NK-92 treated with Interleukin-12 subunit alpha and Interleukin-12 subunit beta, amount 100 ng/mL, for 24 hours (cell line): ENCODE results near the gene SMARCE1.
A peak's percentile ranks its signal among the peaks of the same experiment; 100 is the strongest.
"Not testable (repeated sequence)": the region's sequence is repeated elsewhere in the genome, so short reads cannot be mapped to it uniquely, and the experiment has no call there.

ENCODE experiments used
- DNase-seq: peaks from one replicate; lab custom pipeline; 2025; lab: John Stamatoyannopoulos, UW

The SMARCE1 gene

DNA sequence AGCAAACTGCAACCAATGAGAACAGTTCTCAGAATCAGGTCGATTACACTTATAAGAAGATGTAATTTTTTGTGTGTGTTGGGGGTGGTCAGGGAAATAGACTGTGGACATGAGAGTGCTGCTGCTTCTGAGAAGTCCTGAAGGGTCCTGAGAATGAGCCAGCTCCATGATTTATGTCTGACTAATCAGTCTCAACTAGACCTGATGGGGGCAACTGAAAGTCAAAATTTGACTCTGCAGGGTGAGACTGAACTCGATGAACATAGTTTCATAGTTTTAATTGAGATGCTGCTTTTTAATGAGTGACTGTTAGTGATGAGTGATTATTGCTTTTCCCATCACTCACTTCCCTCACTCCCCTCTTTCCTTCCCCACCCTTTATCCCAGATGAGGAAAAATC lies 37.3 kb downstream of the SMARCE1 start:
- DNase-seq = no peak

- peak; percentile 37 for DNase-seq
Observed at GRCh38 chr17:40608061-40608581, 39.5 kb downstream of the SMARCE1 start.

GRCh38 chr17:40607641-40608040 lies 40.0 kb downstream of the SMARCE1 start:
- no peak for DNase-seq

DNA sequence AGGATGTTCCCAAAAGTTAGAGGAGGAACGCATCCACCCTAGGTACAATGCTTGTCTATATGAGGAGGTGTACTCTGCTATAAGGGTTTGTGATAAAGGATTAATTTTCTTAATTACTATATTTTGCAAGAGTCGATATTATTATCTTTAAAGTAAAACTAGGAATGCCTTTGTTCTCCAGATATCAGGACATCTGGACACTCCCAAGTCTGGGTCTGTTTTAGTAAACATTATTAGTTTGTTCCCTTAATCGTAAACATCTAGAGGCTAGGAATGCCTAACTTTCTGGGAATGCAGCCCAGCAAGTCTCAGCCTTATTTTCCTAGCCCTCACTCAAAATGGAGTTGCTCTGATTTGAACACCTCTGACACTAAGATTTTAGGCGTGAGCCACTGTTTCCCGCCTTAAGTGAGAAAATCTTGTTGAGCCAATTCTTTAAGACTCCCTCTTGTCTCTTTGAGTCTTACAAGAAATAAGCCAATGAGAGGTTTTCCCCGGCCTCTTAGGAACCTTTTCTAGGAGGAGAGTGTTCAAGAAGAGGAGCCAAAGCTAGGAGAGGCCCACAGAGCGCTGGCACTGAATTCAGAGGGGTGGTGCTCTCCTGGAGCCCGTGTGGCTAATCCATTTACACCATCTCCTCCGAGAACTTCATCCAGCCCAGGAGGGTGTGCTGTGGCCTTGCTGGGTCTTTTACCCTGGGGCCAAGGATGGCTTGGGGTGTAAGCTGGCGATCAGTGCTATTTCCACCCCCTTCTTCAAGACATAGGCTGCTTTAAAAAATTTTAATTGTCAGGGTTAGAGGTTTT lies 40.9 kb downstream of the SMARCE1 start:
- no peak for DNase-seq

DNA sequence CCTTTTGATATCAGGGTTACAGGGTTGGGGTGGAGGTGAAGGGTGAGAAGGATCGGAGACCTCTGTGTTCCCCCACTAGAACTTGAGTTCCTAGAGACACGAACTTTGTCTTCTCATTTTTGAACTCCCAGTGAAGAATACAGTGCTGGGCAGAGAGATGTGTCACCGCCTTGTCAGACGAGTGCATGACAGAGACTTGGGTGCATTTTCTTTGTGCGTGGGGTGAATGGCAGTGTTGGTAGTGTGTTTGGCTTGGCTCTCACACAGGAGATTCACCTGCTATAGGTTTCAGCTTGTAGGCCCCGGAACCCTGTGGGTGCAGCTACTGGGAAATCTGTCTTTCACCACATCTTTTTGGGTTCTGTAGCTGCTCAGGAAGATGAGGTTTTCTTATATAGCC lies 42.3 kb downstream of the SMARCE1 start:
- no peak for DNase-seq

DNA sequence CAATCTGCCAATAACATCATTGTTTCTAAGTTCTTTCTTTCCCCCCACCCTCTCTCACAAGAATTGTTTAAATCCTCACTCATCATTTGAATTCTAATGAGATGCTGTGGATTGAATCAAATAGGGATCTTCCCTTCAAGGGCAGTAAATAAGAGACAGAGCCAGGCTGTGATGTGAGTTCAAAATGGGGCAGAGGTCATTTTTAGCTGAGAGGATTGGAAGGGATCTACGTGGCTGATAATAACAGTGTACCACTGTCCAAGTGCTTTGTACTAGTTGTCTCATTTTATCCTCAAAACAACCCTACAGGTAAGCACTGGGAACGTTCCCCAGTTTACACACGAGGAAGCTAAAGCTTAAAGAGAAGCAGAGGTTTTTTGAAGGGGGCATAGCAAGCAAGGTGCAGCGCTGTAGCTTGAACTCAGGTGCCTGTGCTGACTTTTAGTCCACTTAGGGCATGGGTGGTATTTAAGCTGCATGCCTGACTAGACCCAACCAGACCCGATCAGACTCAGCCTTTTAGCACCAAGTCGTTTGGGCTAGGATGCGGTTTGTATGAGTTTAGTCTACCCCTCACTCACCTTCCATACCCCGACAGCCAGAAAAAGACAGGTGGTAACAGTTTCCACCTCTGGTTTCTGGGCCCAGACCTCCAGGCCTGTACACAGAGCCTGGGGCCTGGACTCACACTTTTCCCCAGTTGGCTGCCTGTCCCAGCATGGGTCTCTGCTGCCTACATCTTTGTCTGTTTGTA lies 43.1 kb downstream of the SMARCE1 start:
- no peak for DNase-seq

GRCh38 chr17:40602445-40603443 lies 44.9 kb downstream of the SMARCE1 start:
- DNase-seq = no peak

GRCh38 chr17:40600486-40601046 lies 47.1 kb downstream of the SMARCE1 start:
- DNase-seq = no peak

- DNase-seq = no peak
Observed at GRCh38 chr17:40599468-40599763, 48.2 kb downstream of the SMARCE1 start.

DNA sequence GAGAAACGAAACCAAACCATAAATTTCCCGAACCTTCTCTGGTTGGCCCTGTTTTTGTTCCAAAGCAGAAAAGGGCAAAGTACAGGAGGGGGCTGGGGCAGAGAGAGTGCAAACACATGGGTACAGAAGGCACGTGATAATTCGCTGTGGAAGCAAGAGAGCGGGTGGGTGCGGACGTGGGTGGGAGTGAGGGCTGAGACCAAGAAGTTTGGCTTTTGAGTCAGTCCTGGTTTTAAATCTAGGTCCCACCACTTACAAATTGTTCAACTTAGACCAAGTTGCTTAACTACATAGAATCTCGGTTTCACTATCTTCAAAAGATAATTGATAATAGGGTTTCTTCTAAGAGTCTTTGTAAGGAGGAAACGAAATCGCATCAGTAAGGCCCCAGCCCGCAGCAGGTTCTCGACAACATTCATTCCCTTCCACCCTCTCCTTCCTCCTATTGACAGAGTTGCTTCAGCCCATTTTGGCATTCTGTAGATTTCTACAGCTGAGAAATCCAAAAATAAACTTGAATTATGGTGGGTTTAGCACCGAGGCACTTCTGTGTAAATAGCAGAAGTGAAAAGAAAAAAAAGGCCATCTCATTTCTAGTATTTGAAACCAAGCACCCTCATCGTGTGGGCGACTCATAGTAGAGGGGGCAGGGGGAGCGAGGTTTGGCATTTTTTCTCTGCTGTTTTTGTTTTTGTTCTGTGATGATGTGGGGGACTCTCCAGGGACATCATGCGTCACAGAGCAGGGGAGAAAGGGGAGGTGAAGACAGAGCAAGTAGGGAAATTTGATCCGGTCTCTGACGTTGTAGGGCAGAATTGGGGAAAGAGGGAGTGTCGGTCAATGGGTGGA lies 48.8 kb downstream of the SMARCE1 start:
- DNase-seq = no peak

DNA sequence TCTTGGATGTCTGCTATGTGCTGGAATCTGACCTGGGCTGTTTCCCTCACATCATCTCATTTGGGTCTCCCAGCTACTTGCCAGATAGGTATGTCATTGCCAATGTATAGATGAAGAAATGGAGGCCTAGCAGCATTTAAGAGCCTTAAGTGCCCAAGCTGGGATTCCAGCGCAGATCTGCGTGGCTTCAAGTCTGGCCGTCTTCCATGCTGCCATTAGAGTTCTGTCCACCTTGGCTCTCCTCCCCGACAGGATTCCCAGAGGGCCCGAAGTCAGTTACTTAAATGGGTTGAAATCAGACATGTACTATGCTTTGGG lies 49.4 kb downstream of the SMARCE1 start:
- no peak for DNase-seq

GRCh38 chr17:40597556-40598300 lies 49.9 kb downstream of the SMARCE1 start:
- DNase-seq = no peak

DNA sequence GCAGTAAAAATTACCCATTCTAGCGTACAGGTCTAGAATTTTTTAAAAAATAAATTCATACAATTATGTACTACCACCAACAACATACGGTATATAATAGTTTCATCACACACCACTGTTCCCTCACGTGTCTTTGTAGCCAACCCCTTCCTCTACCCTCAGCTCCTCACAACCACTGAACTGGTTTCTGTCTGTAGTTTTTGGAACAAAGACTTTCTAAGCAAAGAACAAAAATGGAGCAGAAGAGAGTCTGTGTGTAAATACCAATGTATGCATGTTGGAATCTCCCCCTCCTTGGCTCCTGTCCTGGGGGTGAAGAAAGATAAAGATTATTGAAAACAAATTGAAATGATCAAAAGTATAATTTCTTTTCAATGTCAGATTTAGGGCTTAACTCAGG lies 50.5 kb downstream of the SMARCE1 start:
- DNase-seq = no peak

- DNase-seq = no peak
Observed at GRCh38 chr17:40596261-40596919, 51.2 kb downstream of the SMARCE1 start.

- DNase-seq = no peak
Observed at GRCh38 chr17:40590742-40591141, 56.9 kb downstream of the SMARCE1 start.

- no peak for DNase-seq
Observed at GRCh38 chr17:40588552-40588951, 59.1 kb downstream of the SMARCE1 start.

GRCh38 chr17:40586264-40586663 lies 61.4 kb downstream of the SMARCE1 start:
- not testable (repeated sequence) for DNase-seq

GRCh38 chr17:40584950-40585349 lies 62.7 kb downstream of the SMARCE1 start:
- DNase-seq = not testable (repeated sequence)

DNA sequence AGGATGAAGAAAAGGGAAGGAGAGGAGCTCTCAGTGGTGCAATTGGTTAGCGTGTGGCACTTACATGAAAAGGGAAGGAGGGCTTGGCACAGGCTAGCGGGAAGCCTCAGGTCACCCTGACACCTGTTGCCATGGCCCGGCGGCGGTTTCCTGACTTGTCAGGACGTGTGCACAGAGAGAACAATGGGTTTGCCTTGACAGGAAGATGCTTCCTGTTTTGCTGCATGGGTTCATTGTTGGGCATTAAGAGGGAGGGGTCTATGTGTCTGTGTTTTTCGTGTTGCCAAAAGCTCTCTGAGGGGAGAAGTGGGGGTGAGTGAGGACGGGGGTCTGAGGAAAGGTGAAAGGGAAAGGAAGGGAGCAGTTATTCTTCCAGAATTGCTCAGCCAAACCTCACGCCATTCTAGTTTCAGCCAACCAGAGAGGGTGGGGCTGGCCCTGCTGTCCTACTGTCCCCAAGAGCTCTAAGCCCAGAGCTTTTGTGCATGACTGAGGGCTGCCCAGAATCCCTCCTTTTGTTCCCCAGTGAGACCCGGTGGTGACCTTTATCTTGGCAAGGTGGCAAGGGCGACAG lies 65.2 kb downstream of the SMARCE1 start:
- no peak for DNase-seq
